Fibroblast of skin of left quadriceps (primary cell): ENCODE measurements around the gene SSU72.
A peak's percentile ranks its signal among the peaks of the same experiment; 100 is the strongest.

Experiments
- DNase-seq, 2 experiments: peaks; one replicate each; pipeline ENCODE4 v3.0.0-alpha.2; 2013; ENCODE audit warnings: low read depth in 2 of 2

SSU72 gene

DNA sequence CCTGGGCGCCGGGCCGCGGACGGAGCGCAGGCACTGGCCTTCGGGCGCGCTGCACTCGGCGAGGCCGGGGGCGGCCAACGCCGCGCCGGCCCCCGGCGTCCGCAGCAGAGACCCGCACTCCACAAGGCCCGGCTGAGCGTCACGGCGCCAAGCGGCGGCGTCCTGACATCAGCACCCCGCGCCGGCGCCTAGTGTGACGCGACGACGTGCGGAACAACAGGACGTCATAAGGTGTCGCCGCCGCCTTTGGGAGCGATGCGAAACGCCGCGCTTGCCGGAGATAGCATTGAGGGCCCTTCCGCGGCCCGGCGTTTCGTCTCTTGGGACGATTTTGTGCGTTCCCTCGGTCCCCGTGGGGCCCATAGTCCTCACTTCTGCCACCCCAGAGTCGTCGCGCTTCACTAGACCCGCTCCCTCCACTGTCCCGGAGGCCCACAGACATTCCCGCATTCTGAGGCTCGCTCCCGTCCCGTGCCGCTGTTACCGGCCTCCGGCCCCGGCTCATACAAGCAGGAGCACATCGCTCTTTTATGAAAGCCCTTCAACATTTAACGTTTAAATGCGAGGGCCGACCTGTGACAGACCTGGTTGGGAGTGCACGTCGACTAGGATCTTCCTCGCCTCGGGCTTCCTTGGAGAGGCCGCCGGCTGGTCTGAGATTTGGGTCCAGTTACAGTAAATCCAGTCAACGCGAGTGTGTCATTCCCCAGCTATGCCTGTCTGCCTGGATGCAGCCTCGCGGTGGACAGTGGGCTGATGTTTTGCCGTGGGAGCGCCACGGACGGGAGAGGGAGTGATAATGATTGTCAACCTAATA, at the start of gene SSU72:
Gene SSU72 (minus strand): TSS at position 143 of the 817 bp plus-strand sequence. CDS start 306 bp downstream, outside the sequence.
- DNase-seq = peak; percentile 83 to 85

- no peak for DNase-seq
Observed at GRCh38 chr1:1623631-1624442, 49.2 kb upstream of the SSU72 start.

DNA sequence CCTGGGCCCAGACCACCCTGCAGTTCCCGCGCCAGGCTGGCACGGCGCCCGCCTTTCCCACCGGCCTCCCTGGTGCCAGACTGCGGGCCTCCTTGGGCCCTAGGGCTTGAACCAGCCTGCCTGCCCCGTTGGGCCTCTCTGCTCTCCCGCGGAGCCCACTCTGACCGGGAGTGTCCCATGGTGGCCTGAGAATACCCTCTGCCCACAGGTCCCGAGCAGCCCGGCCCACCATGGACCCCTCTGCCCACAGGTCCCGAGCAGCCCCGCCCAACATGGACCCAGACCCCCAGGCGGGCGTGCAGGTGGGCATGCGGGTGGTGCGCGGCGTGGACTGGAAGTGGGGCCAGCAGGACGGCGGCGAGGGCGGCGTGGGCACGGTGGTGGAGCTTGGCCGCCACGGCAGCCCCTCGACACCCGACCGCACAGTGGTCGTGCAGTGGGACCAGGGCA, 48.5 kb upstream of the SSU72 start:
- DNase-seq = no peak

- no peak for DNase-seq
Observed at GRCh38 chr1:1622788-1623094, 48.1 kb upstream of the SSU72 start.

DNA sequence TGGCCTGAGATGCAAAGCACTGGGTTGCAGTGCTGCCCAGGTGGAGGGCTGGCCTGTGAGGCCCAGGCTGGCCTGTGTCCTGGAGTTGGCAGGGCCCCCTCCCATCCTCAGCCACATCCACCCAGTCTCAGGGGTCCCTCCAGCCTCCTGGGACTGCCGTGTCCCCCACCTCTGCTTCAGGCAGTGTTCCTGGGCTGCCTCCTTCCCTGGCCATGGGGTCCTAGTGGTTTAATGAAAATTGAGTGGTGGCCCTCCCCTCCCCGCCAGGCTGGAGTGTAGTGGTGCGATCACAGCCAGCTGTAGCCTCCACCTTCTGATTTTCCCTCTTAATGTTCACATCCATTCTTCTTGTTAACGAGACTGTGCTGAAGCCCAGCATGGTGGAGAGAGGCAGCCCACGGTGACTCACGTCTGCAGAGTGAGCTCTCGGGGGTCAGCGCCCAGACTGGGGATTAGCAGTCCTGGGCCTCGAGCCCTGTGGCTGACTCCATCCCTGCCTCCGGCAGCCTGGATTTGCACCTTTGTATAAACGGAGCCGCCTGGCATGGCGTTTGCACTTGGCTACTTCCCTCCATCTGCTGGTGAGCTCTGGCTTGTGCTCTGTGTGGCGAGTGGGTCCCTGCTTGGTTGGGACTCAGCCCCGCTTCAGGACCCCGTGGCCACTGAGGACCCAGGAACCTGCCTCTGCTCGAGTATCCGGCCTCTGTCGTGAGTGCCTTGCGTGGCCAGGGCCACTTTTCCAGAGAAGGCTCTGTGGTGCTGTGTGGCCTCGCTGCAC, 47.5 kb upstream of the SSU72 start:
- DNase-seq = no peak

- no peak for DNase-seq
Observed at GRCh38 chr1:1621173-1622009, 46.7 kb upstream of the SSU72 start.

DNA sequence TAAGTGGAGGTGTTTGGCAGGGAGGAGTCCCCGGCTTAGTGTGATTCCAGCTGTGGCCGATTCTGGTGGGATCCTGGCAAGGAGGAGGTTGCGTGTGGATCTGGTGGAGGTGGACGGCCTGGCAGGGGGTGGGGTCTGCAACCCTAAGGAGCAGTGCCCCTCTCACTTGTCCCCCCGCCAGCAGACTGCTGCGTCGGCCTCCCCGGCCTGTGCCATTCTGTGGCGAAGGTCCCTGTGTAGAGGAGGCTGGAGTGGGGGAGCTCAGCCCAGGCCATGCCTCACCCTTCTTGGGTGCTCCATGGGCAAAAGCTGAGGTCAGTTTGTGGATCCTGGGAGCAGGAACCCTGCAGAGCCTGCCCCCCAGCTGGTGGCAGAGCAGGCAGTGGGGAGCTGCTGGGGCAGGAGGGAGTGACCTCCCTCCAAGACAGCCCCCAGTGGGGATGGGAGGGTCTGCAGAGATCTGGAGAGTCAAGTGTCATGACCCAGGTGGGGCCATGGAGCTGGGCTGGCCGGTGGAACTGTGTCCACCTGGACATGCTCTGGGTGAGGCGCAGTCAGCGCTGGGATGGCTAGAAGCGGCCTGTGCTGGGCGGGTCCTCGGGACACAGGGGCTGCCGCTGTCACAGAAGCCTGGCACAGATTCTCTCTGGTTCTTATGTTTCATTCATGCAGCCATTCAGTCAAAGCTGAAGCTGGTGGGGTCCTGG, 45.9 kb upstream of the SSU72 start:
- no peak for DNase-seq

GRCh38 chr1:1619917-1620361, 45.3 kb upstream of the SSU72 start:
- no peak for DNase-seq

- no peak for DNase-seq
Observed at GRCh38 chr1:1618396-1619068, 43.9 kb upstream of the SSU72 start.

DNA sequence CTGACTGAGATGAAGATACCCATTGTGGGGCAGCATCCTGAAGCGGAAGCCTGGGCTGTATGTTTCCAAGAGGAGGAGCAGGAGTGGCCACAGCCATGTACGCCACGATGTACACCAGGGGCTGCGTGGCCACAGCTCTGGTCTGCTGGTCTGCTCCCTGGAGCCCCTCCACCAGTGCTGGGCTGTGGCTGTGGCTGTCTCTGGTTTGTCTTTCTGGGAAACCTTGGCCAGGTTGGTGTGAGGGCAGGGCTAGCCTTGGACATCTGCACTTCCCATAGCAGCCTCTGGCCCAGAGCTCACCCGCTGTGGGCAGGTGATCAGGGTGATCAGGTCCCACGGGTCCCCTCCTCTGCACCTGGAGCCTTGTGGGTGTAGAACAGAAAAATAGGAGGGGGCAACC, 43.3 kb upstream of the SSU72 start:
- no peak for DNase-seq

- no peak for DNase-seq
Observed at GRCh38 chr1:1617516-1617915, 42.9 kb upstream of the SSU72 start.

DNA sequence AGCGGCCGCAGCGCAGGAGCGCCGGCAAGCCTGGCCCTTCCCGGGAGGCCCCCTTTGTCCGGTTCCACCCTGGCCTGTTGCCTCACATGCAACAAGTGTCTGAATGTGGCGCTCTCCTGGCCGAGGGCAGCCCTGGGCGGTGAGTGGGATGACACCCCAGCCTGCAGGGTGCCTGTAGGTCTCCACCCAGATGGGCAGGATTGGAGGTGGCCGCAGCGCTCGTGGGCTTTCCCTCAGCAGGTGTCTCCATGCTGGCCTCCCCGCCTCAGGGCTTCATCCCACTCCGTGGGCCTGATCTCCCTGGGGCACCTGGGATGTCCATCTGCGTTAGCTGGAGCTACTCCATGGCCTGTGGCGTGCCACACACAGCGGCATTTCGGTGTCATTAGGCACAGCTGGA, 42.2 kb upstream of the SSU72 start:
- DNase-seq = no peak

DNA sequence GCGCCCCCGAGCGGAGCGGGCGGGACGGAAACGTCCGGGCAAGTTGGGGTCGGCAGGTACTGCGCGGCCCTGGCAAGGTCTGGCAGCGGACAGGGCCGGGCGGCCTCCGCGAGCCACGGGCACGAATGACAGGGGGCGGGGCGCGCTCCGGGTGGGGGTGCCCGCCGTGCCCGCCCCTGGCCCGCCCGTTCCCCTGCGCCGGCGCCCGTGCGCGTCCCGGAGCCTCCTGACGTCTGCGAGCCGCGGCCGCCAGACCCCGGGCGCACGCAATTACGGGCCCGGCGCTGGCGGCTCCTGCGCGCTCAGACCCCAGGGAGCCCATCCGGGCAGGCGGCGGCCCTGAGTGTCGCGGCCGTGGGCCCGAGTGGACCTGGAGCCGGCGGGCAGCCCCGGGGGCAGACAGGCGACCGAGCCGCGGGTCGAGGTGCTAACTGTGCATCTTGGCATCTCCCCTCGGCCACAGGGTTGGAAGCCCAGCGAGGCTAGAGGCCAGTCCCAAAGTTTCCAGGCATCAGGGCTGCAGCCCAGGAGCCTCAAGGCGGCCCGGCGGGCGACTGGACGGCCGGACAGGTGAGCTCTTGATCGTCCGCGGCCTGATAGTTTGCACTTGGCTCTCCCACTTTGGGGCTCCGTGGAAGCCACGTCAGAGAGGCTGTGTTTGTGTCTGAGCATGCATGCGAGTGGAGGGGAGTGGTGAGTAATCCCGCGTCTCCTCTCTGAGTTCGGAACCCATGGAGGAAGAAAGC, 41.6 kb upstream of the SSU72 start:
- DNase-seq = no peak

- peak; percentile 88 to 89 for DNase-seq
Observed at GRCh38 chr1:1615256-1616044, 40.8 kb upstream of the SSU72 start, which contains the start of gene MIB2. TSS of gene MIB2 (plus strand) at chr1:1615500. CDS start at chr1:1623453, 7,953 bp downstream.

GRCh38 chr1:1614954-1615255, 40.2 kb upstream of the SSU72 start:
- DNase-seq = no peak

DNA sequence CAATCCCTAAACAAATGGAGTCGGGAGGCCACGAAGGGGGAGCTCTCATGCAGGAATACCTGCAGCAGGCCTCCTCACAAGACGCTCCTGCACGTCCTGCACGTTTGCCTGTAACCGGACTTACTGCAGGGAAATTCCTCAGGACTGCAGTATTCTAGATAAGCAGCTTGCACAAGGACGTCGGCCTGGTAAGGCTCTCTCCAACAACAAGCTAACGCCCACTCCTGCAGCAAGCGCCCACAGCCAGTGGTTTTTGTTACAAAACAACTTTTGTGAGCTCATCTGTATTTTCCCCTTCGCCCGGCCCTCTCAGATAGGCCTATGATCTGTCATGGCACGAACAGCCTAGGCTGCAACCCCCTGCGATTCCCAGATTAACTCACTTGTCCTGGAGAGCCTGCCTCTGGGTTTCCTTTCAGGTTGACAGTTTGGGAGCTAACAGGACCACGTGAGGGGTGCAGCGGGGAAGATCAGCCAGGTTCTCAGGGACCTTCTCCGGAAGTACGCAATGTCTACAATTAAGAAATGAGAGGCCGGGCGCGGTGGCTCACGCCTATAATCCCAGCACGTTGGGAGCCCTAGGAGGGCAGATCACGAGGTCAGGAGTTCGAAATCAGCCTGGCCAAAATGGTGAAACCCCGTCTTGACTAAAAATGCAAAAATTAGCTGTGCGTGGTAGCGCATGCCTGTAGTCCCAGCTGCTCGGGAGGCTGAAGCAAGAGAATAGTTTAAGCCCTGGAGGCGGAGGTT, 39.7 kb upstream of the SSU72 start:
- peak in 1 of 2 experiments; percentile 6 for DNase-seq

DNA sequence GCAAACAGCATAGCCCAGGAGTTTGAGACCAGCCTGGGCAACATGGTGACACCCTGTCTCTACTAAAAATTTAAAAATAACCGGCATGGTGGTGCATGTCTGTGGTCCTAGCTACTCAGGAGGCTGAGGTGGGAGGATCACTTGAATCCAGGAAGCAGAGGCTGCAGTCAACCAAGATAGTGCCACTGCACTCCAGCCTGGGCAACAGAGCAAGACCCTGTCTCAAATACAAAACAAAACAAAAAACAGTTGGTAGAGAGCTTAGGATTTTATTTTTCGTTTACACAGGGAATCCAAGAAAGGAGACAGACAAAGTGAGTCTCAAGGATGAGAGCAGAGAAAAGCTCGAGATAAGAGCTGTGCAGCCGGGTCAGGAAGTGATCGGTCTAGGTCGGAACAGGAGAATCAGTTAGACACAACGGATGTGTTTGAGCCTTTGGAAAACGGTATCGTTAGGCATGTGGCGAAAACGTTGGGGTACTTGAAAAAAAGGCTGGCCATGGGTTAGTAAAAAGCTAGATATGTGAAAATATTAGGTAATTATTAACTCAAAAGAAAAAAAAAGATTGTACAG, 38.9 kb upstream of the SSU72 start:
- DNase-seq = no peak

GRCh38 chr1:1612104-1612400, 37.4 kb upstream of the SSU72 start:
- DNase-seq = no peak
